ENCODE measurements around the gene ECSCR. TPM values are rescaled to one million over a fixed set of nuclear protein-coding genes. Genes with fewer than 3 reads are reported as not detected.

ECSCR gene
- total RNA-seq, 4 donors from 2014 or later: 12.8 to 41.0 (median 25.9) TPM

- Histone ChIP-seq H3K27ac (peak within 1 kb of the TSS; percentile 92 to 99 (median 96)), H3K4me3 (peak within 1 kb of the TSS; percentile 53 to 96 (median 66)), H3K36me3 (peaks cover 0 to 23% (median 0%) of the 10 kb centered on the region in 3 donors), H3K9me3 (no peaks in the 10 kb centered on the region), H3K27me3 (no peaks in the 10 kb centered on the region), H3K4me1 (peaks cover 0 to 14% (median 8%) of the 10 kb centered on the region in 4 donors)
- WGBS, 2 donors: 4 to 6% methylated on average over 34 to 35 of the region's 49 CpGs
- peak; percentile 84 to 94 for DNase-seq (ENCODE audit: low spot score in 2 of 2)
- peak; percentile 2 to 60 for TF ChIP-seq POLR2A (IDR thresholded peaks at IDR 0.05)
- peak in 1 of 5 experiments; percentile 29 for TF ChIP-seq CTCF (IDR thresholded peaks at IDR 0.05)
- peak; percentile 86 to 92 for TF ChIP-seq EP300 (IDR thresholded peaks at IDR 0.05)
Measured at GRCh38 chr5:139439013-139439903, 23.3 kb downstream of the ECSCR start, which contains the start of gene DNAJC18. TSS of gene DNAJC18 (minus strand) at chr5:139439525. CDS start at chr5:139439445, 80 bp downstream.

GRCh38 chr5:139438707-139439012, 23.9 kb downstream of the ECSCR start:
- Histone ChIP-seq H3K4me3 (peak overlapping the region; percentile 53 to 96 (median 66)), H3K27me3 (no peaks in the 10 kb centered on the region), H3K27ac (peak overlapping the region; percentile 92 to 99 (median 96)), H3K4me1 (peaks cover 0 to 14% (median 8%) of the 10 kb centered on the region in 4 donors), H3K36me3 (peaks cover 0 to 29% (median 0%) of the 10 kb centered on the region in 3 donors), H3K9me3 (no peaks in the 10 kb centered on the region)
- WGBS, 2 donors: 18 to 21% methylated on average over 8 of the region's 8 CpGs
- no peak for DNase-seq (ENCODE audit: low spot score in 2 of 2)
- TF ChIP-seq CTCF (IDR thresholded peaks at IDR 0.05) (no peak), POLR2A (IDR thresholded peaks at IDR 0.05) (no peak), EP300 (IDR thresholded peaks at IDR 0.05) (no peak)

GRCh38 chr5:139435676-139436075, 26.9 kb downstream of the ECSCR start:
- no peaks in the 10 kb centered on the region for H3K27me3 ChIP-seq
- no peak for DNase-seq (ENCODE audit: low spot score in 2 of 2)
- no peak overlapping the region for H3K27ac ChIP-seq
- H3K4me1 ChIP-seq: peaks cover 0 to 14% (median 8%) of the 10 kb centered on the region in 4 donors
- WGBS, 2 donors: 92 to 97% methylated on average over 3 of the region's 3 CpGs
- H3K36me3 ChIP-seq: peaks cover 0 to 54% (median 0%) of the 10 kb centered on the region in 3 donors
- H3K4me3 ChIP-seq: no peak overlapping the region
- no peaks in the 10 kb centered on the region for H3K9me3 ChIP-seq
- TF ChIP-seq EP300 (IDR thresholded peaks at IDR 0.05): no peak
- TF ChIP-seq CTCF (IDR thresholded peaks at IDR 0.05): no peak
- TF ChIP-seq POLR2A (IDR thresholded peaks at IDR 0.05): no peak

- Histone ChIP-seq H3K4me3 (no peak overlapping the region), H3K27ac (no peak overlapping the region), H3K36me3 (peaks cover 0 to 80% (median 0%) of the 10 kb centered on the region in 3 donors), H3K4me1 (no peaks in the 10 kb centered on the region), H3K9me3 (no peaks in the 10 kb centered on the region), H3K27me3 (no peaks in the 10 kb centered on the region)
- WGBS, 2 donors: 86 to 93% methylated on average over 1 of the region's 1 CpG
- TF ChIP-seq EP300 (IDR thresholded peaks at IDR 0.05): no peak
- no peak for TF ChIP-seq POLR2A (IDR thresholded peaks at IDR 0.05)
- no peak for TF ChIP-seq CTCF (IDR thresholded peaks at IDR 0.05)
- DNase-seq (ENCODE audit: low spot score in 2 of 2): no peak
Measured at GRCh38 chr5:139431706-139432105, 30.8 kb downstream of the ECSCR start.

GRCh38 chr5:139430015-139430414, 32.5 kb downstream of the ECSCR start:
- TF ChIP-seq EP300 (IDR thresholded peaks at IDR 0.05) (no peak), CTCF (IDR thresholded peaks at IDR 0.05) (no peak), POLR2A (IDR thresholded peaks at IDR 0.05) (no peak)
- H3K4me3 ChIP-seq: no peak overlapping the region
- no peaks in the 10 kb centered on the region for H3K27me3 ChIP-seq
- DNase-seq (ENCODE audit: low spot score in 2 of 2): no peak
- H3K4me1 ChIP-seq: no peaks in the 10 kb centered on the region
- H3K9me3 ChIP-seq: no peaks in the 10 kb centered on the region
- no peak overlapping the region for H3K27ac ChIP-seq
- peaks cover 0 to 86% (median 0%) of the 10 kb centered on the region in 3 donors for H3K36me3 ChIP-seq
- 75 to 77% methylated on average over 2 of the region's 2 CpGs for WGBS, 2 donors

Data from tibial nerve (tissue), 4 donors.